BLaER1 (cell line): ENCODE results near the gene OLFML2B.

Source experiments
- H3K27ac ChIP-seq: shearing (Covaris generic); formaldehyde crosslinking; 2 replicates; pipeline ENCODE4 v1.8.1; 2022
- H3K27me3 ChIP-seq: shearing (Covaris generic); formaldehyde crosslinking; 2 replicates; pipeline ENCODE4 v1.8.1; 2022
- H3K36me3 ChIP-seq: shearing (Covaris generic); formaldehyde crosslinking; 2 replicates; pipeline ENCODE4 v1.8.1; 2022
- H3K4me1 ChIP-seq: shearing (Covaris generic); formaldehyde crosslinking; 2 replicates; pipeline ENCODE4 v1.8.1; 2022
- H3K4me2 ChIP-seq: shearing (Covaris generic); formaldehyde crosslinking; 2 replicates; pipeline ENCODE4 v1.8.1; 2022
- H3K4me3 ChIP-seq: shearing (Covaris generic); formaldehyde crosslinking; 2 replicates; pipeline ENCODE4 v1.8.1; 2022
- H3K9ac ChIP-seq: shearing (Covaris generic); formaldehyde crosslinking; 2 replicates; pipeline ENCODE4 v1.8.1; 2022
- H3K9me3 ChIP-seq: shearing (Covaris generic); formaldehyde crosslinking; 2 replicates; pipeline ENCODE4 v1.8.1; 2022
- H4K20me1 ChIP-seq: shearing (Covaris generic); formaldehyde crosslinking; 2 replicates; pipeline ENCODE4 v1.8.1; 2022
- Cebpa-rat ChIP-seq: shearing (Covaris generic); IDR thresholded peaks from 2 replicates; pipeline ENCODE4 v1.8.1; 2022

The OLFML2B gene

GRCh38 chr1:162010175-162010506, 13.5 kb downstream of the OLFML2B start:
- no peak overlapping the region for H3K27ac ChIP-seq
- H3K27me3 ChIP-seq, result no peaks in the 10 kb centered on the region
- no peak for TF ChIP-seq Cebpa-rat
- H4K20me1 ChIP-seq, result no peaks in the 10 kb centered on the region
- no peak overlapping the region for H3K4me3 ChIP-seq
- H3K4me1 ChIP-seq, result no peaks in the 10 kb centered on the region
- no peaks in the 10 kb centered on the region for H3K36me3 ChIP-seq
- H3K9ac ChIP-seq, result no peak overlapping the region
- peaks cover 10% of the 10 kb centered on the region for H3K9me3 ChIP-seq
- no peak overlapping the region for H3K4me2 ChIP-seq

- no peaks in the 10 kb centered on the region for H3K36me3 ChIP-seq
- no peak overlapping the region for H3K4me3 ChIP-seq
- no peak overlapping the region for H3K4me2 ChIP-seq
- H3K27me3 ChIP-seq, result no peaks in the 10 kb centered on the region
- H3K9me3 ChIP-seq, result peaks cover 10% of the 10 kb centered on the region
- H3K4me1 ChIP-seq, result peaks cover under 1% of the 10 kb centered on the region; the same call in 1 of the 2 replicates
- no peak overlapping the region for H3K27ac ChIP-seq
- no peak overlapping the region for H3K9ac ChIP-seq
- no peaks in the 10 kb centered on the region for H4K20me1 ChIP-seq
- no peak for TF ChIP-seq Cebpa-rat
Observed at GRCh38 chr1:162009501-162010174, 14.0 kb downstream of the OLFML2B start.

- no peak overlapping the region for H3K27ac ChIP-seq
- no peak overlapping the region for H3K4me3 ChIP-seq
- no peak for TF ChIP-seq Cebpa-rat
- no peaks in the 10 kb centered on the region for H4K20me1 ChIP-seq
- no peak overlapping the region for H3K4me2 ChIP-seq
- H3K9ac ChIP-seq, result no peak overlapping the region
- no peaks in the 10 kb centered on the region for H3K27me3 ChIP-seq
- H3K36me3 ChIP-seq, result no peaks in the 10 kb centered on the region
- H3K9me3 ChIP-seq, result peaks cover 10% of the 10 kb centered on the region
- H3K4me1 ChIP-seq, result peaks cover 9% of the 10 kb centered on the region
Observed at GRCh38 chr1:162008799-162009198, 14.9 kb downstream of the OLFML2B start.

- Histone ChIP-seq H3K27me3 (no peaks in the 10 kb centered on the region), H3K9ac (no peak overlapping the region), H3K4me1 (peaks cover 23% of the 10 kb centered on the region), H3K4me2 (no peak overlapping the region), H3K27ac (no peak overlapping the region), H3K9me3 (no peaks in the 10 kb centered on the region), H4K20me1 (no peaks in the 10 kb centered on the region), H3K4me3 (no peak overlapping the region), H3K36me3 (no peaks in the 10 kb centered on the region)
- no peak for TF ChIP-seq Cebpa-rat
Observed at GRCh38 chr1:162007466-162007865, 16.2 kb downstream of the OLFML2B start.

GRCh38 chr1:162006081-162006480, 17.6 kb downstream of the OLFML2B start:
- no peaks in the 10 kb centered on the region for H3K36me3 ChIP-seq
- TF ChIP-seq Cebpa-rat, result no peak
- no peak overlapping the region for H3K4me3 ChIP-seq
- no peak overlapping the region for H3K4me2 ChIP-seq
- H3K4me1 ChIP-seq, result peaks cover 23% of the 10 kb centered on the region
- no peak overlapping the region for H3K9ac ChIP-seq
- no peak overlapping the region for H3K27ac ChIP-seq
- H4K20me1 ChIP-seq, result no peaks in the 10 kb centered on the region
- no peaks in the 10 kb centered on the region for H3K27me3 ChIP-seq
- H3K9me3 ChIP-seq, result no peaks in the 10 kb centered on the region

- Histone ChIP-seq H4K20me1 (no peaks in the 10 kb centered on the region), H3K4me2 (peak overlapping the region; percentile 33), H3K27me3 (no peaks in the 10 kb centered on the region), H3K9ac (no peak overlapping the region), H3K4me1 (peaks cover 25% of the 10 kb centered on the region), H3K4me3 (no peak overlapping the region), H3K9me3 (no peaks in the 10 kb centered on the region), H3K27ac (no peak overlapping the region), H3K36me3 (no peaks in the 10 kb centered on the region)
- no peak for TF ChIP-seq Cebpa-rat
Observed at GRCh38 chr1:162004441-162004950, 19.2 kb downstream of the OLFML2B start.

- Histone ChIP-seq H3K36me3 (no peaks in the 10 kb centered on the region), H3K9ac (no peak overlapping the region), H3K4me2 (peak overlapping the region; percentile 33), H3K27ac (no peak overlapping the region), H3K27me3 (no peaks in the 10 kb centered on the region), H4K20me1 (no peaks in the 10 kb centered on the region), H3K4me3 (no peak overlapping the region), H3K4me1 (peaks cover 30% of the 10 kb centered on the region), H3K9me3 (no peaks in the 10 kb centered on the region)
- TF ChIP-seq Cebpa-rat, result no peak
Observed at GRCh38 chr1:162003830-162004215, 19.8 kb downstream of the OLFML2B start.

GRCh38 chr1:162003061-162003829, 20.4 kb downstream of the OLFML2B start:
- no peak overlapping the region for H3K9ac ChIP-seq

GRCh38 chr1:162000053-162000420, 23.6 kb downstream of the OLFML2B start:
- no peak overlapping the region; the same call in 1 of the 2 replicates for H3K4me2 ChIP-seq
- H3K9me3 ChIP-seq, result no peaks in the 10 kb centered on the region
- H3K9ac ChIP-seq, result no peak overlapping the region
- H3K4me3 ChIP-seq, result no peak overlapping the region
- no peaks in the 10 kb centered on the region for H3K27me3 ChIP-seq
- no peaks in the 10 kb centered on the region for H3K36me3 ChIP-seq
- no peaks in the 10 kb centered on the region for H4K20me1 ChIP-seq
- H3K4me1 ChIP-seq, result peaks cover 36% of the 10 kb centered on the region
- H3K27ac ChIP-seq, result no peak overlapping the region
- no peak for TF ChIP-seq Cebpa-rat

More at GRCh38 chr1:162003061-162003829, 20.4 kb downstream of the OLFML2B start:
- no peaks in the 10 kb centered on the region for H3K27me3 ChIP-seq
- H3K4me2 ChIP-seq, result peak overlapping the region; percentile 33
- H3K36me3 ChIP-seq, result no peaks in the 10 kb centered on the region
- no peak for TF ChIP-seq Cebpa-rat
- H3K4me1 ChIP-seq, result peaks cover 36% of the 10 kb centered on the region
- H4K20me1 ChIP-seq, result no peaks in the 10 kb centered on the region
- H3K9me3 ChIP-seq, result no peaks in the 10 kb centered on the region
- no peak overlapping the region for H3K4me3 ChIP-seq
- H3K27ac ChIP-seq, result no peak overlapping the region

- Histone ChIP-seq H3K9ac (no peak overlapping the region), H3K27ac (no peak overlapping the region), H3K9me3 (no peaks in the 10 kb centered on the region), H3K27me3 (no peaks in the 10 kb centered on the region), H3K4me3 (no peak overlapping the region), H3K4me1 (peaks cover 33% of the 10 kb centered on the region), H3K4me2 (no peak overlapping the region; the same call in 1 of the 2 replicates), H4K20me1 (no peaks in the 10 kb centered on the region), H3K36me3 (no peaks in the 10 kb centered on the region)
- TF ChIP-seq Cebpa-rat, result no peak
Observed at GRCh38 chr1:161999301-162000052, 24.2 kb downstream of the OLFML2B start.
